Tibial nerve (tissue), 4 donors: ENCODE results near the gene BCAT1.

Source experiments
- CTCF ChIP-seq, 5 experiments: fragments of 200-600 bp in 3 of 5; fragments of 450-650 bp in 2 of 5; sonication (generic) in 3 of 5; IDR thresholded peaks; one replicate each; pipeline ENCODE4 v1.5.1; 2016 to 2019; ENCODE audit warnings: antibody characterized with exemption in 5 of 5, mild to moderate bottlenecking in 3 of 5, moderate library complexity in 2 of 5
- EP300 ChIP-seq, 2 donors: sonication (generic); formaldehyde crosslinking; IDR thresholded peaks; one replicate each; pipeline ENCODE4 v1.6.1; 2017; ENCODE audit warnings: antibody characterized with exemption in 2 of 2, mild to moderate bottlenecking in 1 of 2
- POLR2A ChIP-seq, 2 donors: fragments of 450-650 bp; IDR thresholded peaks; one replicate each; pipeline ENCODE4 v1.6.1; 2017; ENCODE audit warnings: antibody characterized with exemption in 2 of 2, mild to moderate bottlenecking in 2 of 2, moderate library complexity in 2 of 2

DNA sequence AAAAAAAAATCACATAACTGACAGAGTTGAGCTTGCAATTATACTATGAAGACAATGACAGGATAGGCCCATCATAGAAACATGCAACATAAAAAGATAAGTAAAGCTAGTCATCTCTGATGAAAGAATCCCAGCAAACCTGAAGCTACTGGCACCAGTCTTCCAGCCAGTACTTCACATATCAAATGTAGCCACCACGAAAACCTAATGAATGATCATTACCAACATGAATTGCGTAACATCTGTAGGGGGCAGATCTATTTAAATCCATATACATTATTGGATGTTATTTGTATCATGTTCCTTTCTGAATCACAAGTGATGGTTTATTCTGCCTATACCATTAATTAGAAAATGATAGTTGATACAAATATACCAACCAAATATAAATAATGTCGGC is 73.9 kb downstream of the BCAT1 start:
- no peak for TF ChIP-seq CTCF (IDR thresholded peaks at IDR 0.05)
- TF ChIP-seq EP300 (IDR thresholded peaks at IDR 0.05), result no peak
- TF ChIP-seq POLR2A (IDR thresholded peaks at IDR 0.05), result no peak
